Naive B cell (primary cell): ENCODE results near the gene STX2. TPM values are rescaled to one million over a fixed set of nuclear protein-coding genes. Genes with fewer than 3 reads are reported as not detected.
"Not testable (repeated sequence)": the region's sequence is repeated elsewhere in the genome, so short reads cannot be mapped to it uniquely, and the experiment has no call there.

ENCODE experiments used
- ATAC-seq, 2 donors: fragments of 150-1000 bp; cut with Tn5 transposase; 2 replicates each; pipeline ENCODE4 v1.10.0; 2021; ENCODE audit warnings: low read depth in 2 of 2, mild to moderate bottlenecking in 2 of 2, moderate library complexity in 2 of 2
- DNase-seq: peaks from one replicate; pipeline ENCODE4 v3.0.0; 2022
- H3K27ac Mint-ChIP-seq, 6 donors: one replicate each; pipeline ENCODE4 v1.8.0; 2020 to 2022; ENCODE audit warnings: mild to moderate bottlenecking in 6 of 6, mixed read lengths in 6 of 6, moderate library complexity in 5 of 6, inconsistent platforms in 2 of 6
- H3K27me3 Mint-ChIP-seq, 3 donors: one replicate each; pipeline ENCODE4 v1.8.0; 2021 to 2022; ENCODE audit warnings: mixed read lengths in 3 of 3, mild to moderate bottlenecking in 1 of 3
- H3K36me3 Mint-ChIP-seq, 2 donors: one replicate each; pipeline ENCODE4 v1.8.0; 2020 to 2022; ENCODE audit warnings: mixed read lengths in 2 of 2, inconsistent platforms in 1 of 2, mild to moderate bottlenecking in 1 of 2
- H3K4me1 Mint-ChIP-seq, 3 donors: one replicate each; pipeline ENCODE4 v1.8.0; 2020 to 2022; ENCODE audit warnings: mixed read lengths in 3 of 3, inconsistent platforms in 1 of 3, mild to moderate bottlenecking in 1 of 3, moderate library complexity in 1 of 3
- H3K4me3 Mint-ChIP-seq, 8 donors: one replicate each; pipeline ENCODE4 v1.8.0; 2020 to 2022; ENCODE audit warnings: mild to moderate bottlenecking in 8 of 8, mixed read lengths in 8 of 8, moderate library complexity in 8 of 8, inconsistent platforms in 2 of 8
- H3K9me3 Mint-ChIP-seq, 7 donors: one replicate each; pipeline ENCODE4 v1.8.0; 2020 to 2022; ENCODE audit warnings: mixed read lengths in 7 of 7, mild to moderate bottlenecking in 5 of 7, inconsistent platforms in 2 of 7, moderate library complexity in 1 of 7
- polyA plus RNA-seq, 6 donors: library from polyadenylated mRNA; unstranded; fragments of 300-500 nt; fragmentation: Illumina TruSeq; gene quantifications; one replicate each; pipeline ENCODE4 v1.2.3, GENCODE V29; 2021; ENCODE audit warnings: low read depth in 6 of 6

Gene STX2
- polyA plus RNA-seq, 6 donors from 2014 or later, result 0.26 to 5.8 (median 5.4) TPM

- H3K9me3 Mint-ChIP-seq, result peaks cover 7 to 18% (median 15%) of the 10 kb centered on the region in 7 donors
- H3K4me3 Mint-ChIP-seq, result no peak overlapping the region
- H3K27me3 Mint-ChIP-seq, result peaks cover 7 to 20% (median 13%) of the 10 kb centered on the region in 3 donors
- ATAC-seq (no peak), DNase-seq (no peak)
- no peak overlapping the region for H3K27ac Mint-ChIP-seq
- H3K36me3 Mint-ChIP-seq, result peaks cover 5 to 11% of the 10 kb centered on the region in 2 donors
- H3K4me1 Mint-ChIP-seq, result peaks cover 13 to 29% (median 20%) of the 10 kb centered on the region in 3 donors
Measured at GRCh38 chr12:130752692-130753230, 86.3 kb downstream of the STX2 start.

- Mint-ChIP-seq H3K27me3 (peaks cover 7 to 27% (median 21%) of the 10 kb centered on the region in 3 donors), H3K9me3 (peaks cover 7 to 18% (median 15%) of the 10 kb centered on the region in 7 donors), H3K27ac (peak overlapping the region in 2 of 6 donors; percentile 12 to 71), H3K36me3 (peaks cover 5 to 11% of the 10 kb centered on the region in 2 donors), H3K4me1 (peaks cover 13 to 29% (median 20%) of the 10 kb centered on the region in 3 donors)
- not testable (repeated sequence) for DNase-seq, ATAC-seq, H3K4me3 Mint-ChIP-seq
Measured at GRCh38 chr12:130752037-130752436, 87.0 kb downstream of the STX2 start.

- Mint-ChIP-seq H3K27ac (no peak overlapping the region), H3K36me3 (no peaks in the 10 kb centered on the region), H3K4me3 (no peak overlapping the region), H3K27me3 (peaks cover 25 to 41% (median 34%) of the 10 kb centered on the region in 3 donors), H3K9me3 (peaks cover 0 to 16% (median 9%) of the 10 kb centered on the region in 7 donors), H3K4me1 (peaks cover 6 to 20% (median 13%) of the 10 kb centered on the region in 3 donors)
- DNase-seq, result no peak
- ATAC-seq, result no peak
Measured at GRCh38 chr12:130748786-130749185, 90.3 kb downstream of the STX2 start.

GRCh38 chr12:130747867-130748740, 90.9 kb downstream of the STX2 start:
- DNase-seq (peak; percentile 12), ATAC-seq (peak; percentile 52 to 59)
- H3K36me3 Mint-ChIP-seq, result no peaks in the 10 kb centered on the region
- peaks cover 0 to 16% (median 8%) of the 10 kb centered on the region in 7 donors for H3K9me3 Mint-ChIP-seq
- peaks cover 26 to 42% (median 34%) of the 10 kb centered on the region in 3 donors for H3K27me3 Mint-ChIP-seq
- peak overlapping the region in 1 of 6 donors; percentile 63 for H3K27ac Mint-ChIP-seq
- H3K4me3 Mint-ChIP-seq, result no peak overlapping the region
- peaks cover 6 to 18% (median 13%) of the 10 kb centered on the region in 3 donors for H3K4me1 Mint-ChIP-seq

GRCh38 chr12:130746546-130746945, 92.5 kb downstream of the STX2 start:
- peaks cover 2 to 16% (median 7%) of the 10 kb centered on the region in 7 donors for H3K9me3 Mint-ChIP-seq
- no peak overlapping the region for H3K27ac Mint-ChIP-seq
- peaks cover 26 to 42% (median 34%) of the 10 kb centered on the region in 3 donors for H3K27me3 Mint-ChIP-seq
- DNase-seq, result no peak
- peaks cover 2 to 10% (median 9%) of the 10 kb centered on the region in 3 donors for H3K4me1 Mint-ChIP-seq
- no peak overlapping the region for H3K4me3 Mint-ChIP-seq
- ATAC-seq, result no peak
- no peaks in the 10 kb centered on the region for H3K36me3 Mint-ChIP-seq

GRCh38 chr12:130745921-130746320, 93.1 kb downstream of the STX2 start:
- H3K36me3 Mint-ChIP-seq, result no peaks in the 10 kb centered on the region
- H3K4me1 Mint-ChIP-seq, result peaks cover 0 to 8% (median 6%) of the 10 kb centered on the region in 3 donors
- no peak for ATAC-seq
- peak overlapping the region in 1 of 6 donors; percentile 24 for H3K27ac Mint-ChIP-seq
- DNase-seq, result no peak
- no peak overlapping the region for H3K4me3 Mint-ChIP-seq
- peaks cover 6 to 19% (median 12%) of the 10 kb centered on the region in 7 donors for H3K9me3 Mint-ChIP-seq
- peaks cover 26 to 45% (median 34%) of the 10 kb centered on the region in 3 donors for H3K27me3 Mint-ChIP-seq

- H3K27me3 Mint-ChIP-seq, result peaks cover 26 to 45% (median 36%) of the 10 kb centered on the region in 3 donors
- H3K9me3 Mint-ChIP-seq, result peaks cover 6 to 28% (median 15%) of the 10 kb centered on the region in 7 donors
Measured at GRCh38 chr12:130744274-130744673, 94.8 kb downstream of the STX2 start.

GRCh38 chr12:130743606-130744005, 95.4 kb downstream of the STX2 start:
- Mint-ChIP-seq H3K27me3 (peaks cover 26 to 40% (median 35%) of the 10 kb centered on the region in 3 donors), H3K36me3 (peaks cover 0 to 7% of the 10 kb centered on the region in 2 donors), H3K9me3 (peaks cover 6 to 29% (median 16%) of the 10 kb centered on the region in 7 donors), H3K27ac (no peak overlapping the region), H3K4me1 (peaks cover 0 to 6% (median 6%) of the 10 kb centered on the region in 3 donors), H3K4me3 (no peak overlapping the region)
- DNase-seq (no peak), ATAC-seq (no peak)

More at GRCh38 chr12:130744274-130744673, 94.8 kb downstream of the STX2 start:
- DNase-seq (no peak), ATAC-seq (no peak)
- Mint-ChIP-seq H3K36me3 (peaks cover 0 to 7% of the 10 kb centered on the region in 2 donors), H3K27ac (no peak overlapping the region), H3K4me1 (peaks cover 0 to 6% (median 6%) of the 10 kb centered on the region in 3 donors), H3K4me3 (no peak overlapping the region)

- peaks cover 26 to 39% (median 35%) of the 10 kb centered on the region in 3 donors for H3K27me3 Mint-ChIP-seq
Measured at GRCh38 chr12:130743176-130743575, 95.9 kb downstream of the STX2 start.

GRCh38 chr12:130742716-130743115, 96.3 kb downstream of the STX2 start:
- no peak for DNase-seq
- peaks cover 0 to 7% of the 10 kb centered on the region in 2 donors for H3K36me3 Mint-ChIP-seq
- H3K4me1 Mint-ChIP-seq, result no peaks in the 10 kb centered on the region
- peaks cover 28 to 34% (median 30%) of the 10 kb centered on the region in 3 donors for H3K27me3 Mint-ChIP-seq
- no peak for ATAC-seq
- no peak overlapping the region for H3K4me3 Mint-ChIP-seq
- peak overlapping the region in 1 of 6 donors; percentile 16 for H3K27ac Mint-ChIP-seq
- H3K9me3 Mint-ChIP-seq, result peaks cover 6 to 32% (median 20%) of the 10 kb centered on the region in 7 donors

More at GRCh38 chr12:130743176-130743575, 95.9 kb downstream of the STX2 start:
- peaks cover 6 to 32% (median 20%) of the 10 kb centered on the region in 7 donors for H3K9me3 Mint-ChIP-seq
- H3K27ac Mint-ChIP-seq, result no peak overlapping the region
- DNase-seq, result no peak
- H3K4me3 Mint-ChIP-seq, result no peak overlapping the region
- ATAC-seq, result no peak
- peaks cover 0 to 7% of the 10 kb centered on the region in 2 donors for H3K36me3 Mint-ChIP-seq
- peaks cover 0 to 4% (median 4%) of the 10 kb centered on the region in 3 donors for H3K4me1 Mint-ChIP-seq

- Mint-ChIP-seq H3K27ac (no peak overlapping the region), H3K4me1 (no peaks in the 10 kb centered on the region), H3K36me3 (peaks cover 0 to 7% of the 10 kb centered on the region in 2 donors), H3K27me3 (peaks cover 24 to 33% (median 28%) of the 10 kb centered on the region in 3 donors), H3K4me3 (no peak overlapping the region), H3K9me3 (peaks cover 6 to 32% (median 20%) of the 10 kb centered on the region in 7 donors)
- no peak for DNase-seq
- ATAC-seq, result no peak
Measured at GRCh38 chr12:130742112-130742511, 96.9 kb downstream of the STX2 start.
